ENCODE data around the gene FILIP1L.

FILIP1L gene

DNA sequence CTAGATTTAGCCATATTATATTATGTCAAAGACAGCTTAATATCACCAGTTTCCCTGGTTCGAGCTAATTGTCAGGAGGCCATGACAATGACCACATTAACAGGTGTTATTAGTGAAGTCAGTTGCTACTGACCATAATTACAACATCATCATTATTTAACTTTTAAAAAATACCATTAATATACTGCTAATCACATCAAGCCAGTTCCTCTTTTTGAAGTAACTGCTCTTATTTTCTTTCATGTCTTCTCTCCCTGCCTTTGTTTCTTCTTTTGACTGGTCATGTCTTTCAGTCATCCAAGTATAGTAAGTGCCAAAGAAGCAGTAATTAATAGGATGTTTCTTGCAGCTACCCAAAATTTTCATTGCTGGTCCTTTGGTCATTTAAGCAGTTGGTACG is 235.0 kb downstream of the FILIP1L start:
- no peak for DNase-seq

DNA sequence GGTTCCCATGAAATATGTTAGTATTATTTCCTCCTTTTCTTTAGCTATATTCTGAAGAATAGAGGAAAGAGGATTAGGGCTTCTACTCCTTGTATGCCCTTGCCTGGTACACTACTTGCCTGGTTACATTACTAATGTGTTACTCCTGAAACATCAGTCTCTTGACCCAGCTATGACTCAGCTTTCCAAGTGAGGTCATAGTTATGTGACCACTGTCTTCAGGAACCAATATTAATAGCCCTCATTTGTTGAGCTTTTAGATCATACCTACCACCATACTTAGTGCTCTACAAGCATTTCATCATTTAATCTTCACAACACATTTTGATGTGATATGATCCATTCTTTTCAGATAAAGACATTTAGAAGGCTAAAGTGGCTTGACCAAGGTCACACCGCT is 236.3 kb downstream of the FILIP1L start:
- DNase-seq, result peak; percentile 37

- DNase-seq, result no peak
Measured at GRCh38 chr3:99877031-99877579, 237.2 kb downstream of the FILIP1L start.

DNA sequence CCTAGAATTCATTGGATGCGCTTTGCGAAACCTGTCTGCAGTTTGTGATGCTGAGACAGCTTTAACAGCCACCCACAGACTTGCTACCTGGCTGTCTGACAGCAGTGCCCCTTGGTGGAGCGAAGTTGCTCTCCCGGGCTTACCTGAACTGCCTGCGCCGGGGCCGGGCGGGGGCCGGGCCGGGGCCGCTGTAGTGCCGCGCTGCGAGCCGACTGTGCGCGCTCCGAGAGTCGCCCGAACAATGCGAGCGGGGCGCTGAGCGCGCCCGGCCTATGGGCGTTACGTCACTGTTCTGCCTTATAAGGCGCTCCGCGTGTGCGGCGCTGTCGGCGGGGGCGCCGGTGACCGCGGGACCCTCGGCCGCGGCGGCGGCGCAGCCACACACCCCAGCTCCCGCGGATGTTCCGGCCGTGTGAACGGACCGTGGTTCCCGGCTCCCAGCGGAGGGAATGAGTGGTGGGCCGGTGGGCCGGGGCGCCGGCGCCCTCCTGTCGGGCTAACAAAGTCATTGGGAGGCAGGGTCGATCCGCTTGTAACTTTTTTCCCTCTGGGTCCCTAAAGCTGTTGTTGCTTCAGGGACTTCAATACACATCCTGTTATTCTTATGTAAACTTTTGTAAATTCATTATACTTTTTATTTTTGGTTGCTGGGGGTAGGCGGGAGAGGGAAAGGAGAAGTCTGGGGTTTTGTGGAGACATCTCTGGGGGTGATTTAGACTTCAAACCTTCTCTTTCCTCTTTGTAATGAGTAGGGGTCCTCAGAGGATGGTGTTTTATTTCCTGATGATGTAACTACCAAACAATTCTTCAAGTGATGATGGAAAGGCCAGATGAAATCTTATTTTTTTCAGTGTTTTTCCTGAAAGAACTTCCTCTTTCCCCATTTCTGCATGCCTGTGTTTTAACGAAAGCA is 238.1 kb downstream of the FILIP1L start:
- DNase-seq, result peak; percentile 64

DNA sequence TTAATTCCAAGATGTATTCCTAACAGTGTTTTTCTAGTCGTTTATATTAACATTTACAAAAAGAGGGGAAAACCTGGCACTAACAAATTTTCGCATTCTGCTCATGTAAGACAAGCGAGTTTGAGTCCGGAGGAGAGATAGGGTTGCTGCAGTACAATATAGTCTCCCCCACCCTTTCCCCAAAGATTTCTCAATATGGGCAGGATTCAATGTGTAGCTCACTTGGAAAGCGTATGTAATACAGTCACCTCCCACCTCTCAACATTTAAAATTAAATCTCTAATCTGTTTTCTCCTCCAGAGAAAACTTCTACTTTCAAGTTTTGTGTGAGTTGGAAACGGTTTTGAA is 238.7 kb downstream of the FILIP1L start:
- no peak for DNase-seq

DNA sequence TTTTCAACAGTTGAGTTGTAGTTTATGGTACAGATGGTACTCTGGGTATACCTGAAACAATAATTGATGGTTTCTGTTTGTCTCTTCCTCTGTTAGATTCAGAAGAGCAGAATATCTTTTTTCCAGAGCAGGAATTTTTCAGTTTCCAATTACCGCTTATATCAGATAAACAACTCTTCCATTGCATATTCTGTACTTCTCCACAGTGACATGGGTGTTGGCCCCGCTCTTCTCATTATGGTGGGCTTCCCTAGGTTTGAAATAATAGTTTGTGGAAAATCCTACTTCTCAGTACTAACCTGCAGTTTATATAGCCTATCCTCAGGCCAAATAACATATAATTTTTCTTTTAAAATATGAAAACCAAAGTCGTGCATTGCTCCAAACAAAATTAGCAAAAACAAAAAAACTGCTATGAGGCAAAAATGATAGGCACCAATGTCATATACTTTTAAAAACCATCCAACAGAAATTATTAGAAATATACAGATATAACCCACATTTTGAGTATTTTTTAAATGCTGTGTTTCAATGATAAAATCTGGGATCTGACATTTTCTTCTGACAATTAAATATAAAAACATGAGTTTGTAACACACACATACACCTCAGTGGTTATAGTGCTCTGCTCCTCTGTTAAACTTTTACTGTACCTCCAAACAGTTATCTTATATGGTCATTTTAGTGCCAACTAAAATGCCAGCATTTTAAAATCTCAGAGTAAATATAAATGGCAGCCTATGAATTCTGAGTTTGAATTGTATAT is 239.9 kb downstream of the FILIP1L start:
- DNase-seq, result no peak

GRCh38 chr3:99873269-99874102 is 240.8 kb downstream of the FILIP1L start:
- no peak for DNase-seq

DNA sequence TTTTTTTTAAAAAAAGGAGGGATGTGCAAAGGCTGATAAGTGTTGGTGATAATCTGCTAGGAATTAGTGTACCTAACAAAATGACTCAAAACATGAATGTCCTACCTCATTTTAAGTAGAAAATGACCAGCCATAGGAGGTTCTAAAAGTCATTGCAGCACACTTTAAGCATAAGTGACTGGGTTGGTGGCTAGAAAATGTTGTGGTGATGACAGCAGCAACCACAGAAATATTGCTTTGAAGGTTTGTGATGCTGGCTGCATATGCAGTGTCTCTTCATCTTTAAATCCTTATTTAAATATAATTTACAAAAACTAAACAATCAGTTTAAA is 241.4 kb downstream of the FILIP1L start:
- DNase-seq, result peak; percentile 77

- no peak for DNase-seq
Measured at GRCh38 chr3:99871231-99872045, 242.9 kb downstream of the FILIP1L start.

DNA sequence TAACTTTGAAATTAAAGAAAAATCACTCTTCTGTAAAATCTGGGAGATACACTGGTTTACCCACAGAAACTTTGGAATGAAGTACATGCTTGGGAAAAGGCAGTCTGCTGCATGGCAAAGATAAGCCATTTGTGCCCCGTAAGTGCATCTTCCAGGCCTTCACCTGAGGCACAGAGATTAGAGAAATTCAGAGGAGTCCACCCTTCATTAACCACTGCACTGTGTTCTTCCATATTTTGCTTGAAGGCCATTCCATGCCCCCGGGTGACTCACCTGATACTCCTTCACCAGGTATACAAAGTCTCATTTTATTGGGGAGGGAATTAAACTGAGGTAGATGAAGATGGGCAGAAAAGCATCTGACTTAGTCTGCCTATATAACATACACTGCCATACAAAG is 243.6 kb downstream of the FILIP1L start:
- no peak for DNase-seq

DNA sequence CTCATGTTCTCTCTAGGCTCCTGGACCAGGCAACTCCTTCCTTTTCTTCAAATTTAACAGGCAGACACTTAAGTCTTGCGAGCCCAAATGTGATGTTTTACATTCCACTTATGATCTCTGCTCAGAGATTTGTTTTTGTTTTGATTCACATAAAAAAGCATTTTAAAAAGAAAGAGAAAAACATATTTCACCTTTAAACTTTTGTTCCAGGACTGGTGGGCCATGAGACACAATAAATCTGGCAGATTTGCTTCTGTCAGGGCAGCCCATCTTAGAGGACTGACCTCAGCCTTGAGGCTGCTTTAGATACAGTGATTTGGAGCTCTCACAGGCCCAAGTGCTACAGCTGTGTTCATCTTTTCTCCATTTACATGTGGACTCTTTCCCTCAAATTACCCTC is 244.7 kb downstream of the FILIP1L start:
- DNase-seq, result no peak

GRCh38 chr3:99868311-99868646 is 246.0 kb downstream of the FILIP1L start:
- no peak for DNase-seq

DNA sequence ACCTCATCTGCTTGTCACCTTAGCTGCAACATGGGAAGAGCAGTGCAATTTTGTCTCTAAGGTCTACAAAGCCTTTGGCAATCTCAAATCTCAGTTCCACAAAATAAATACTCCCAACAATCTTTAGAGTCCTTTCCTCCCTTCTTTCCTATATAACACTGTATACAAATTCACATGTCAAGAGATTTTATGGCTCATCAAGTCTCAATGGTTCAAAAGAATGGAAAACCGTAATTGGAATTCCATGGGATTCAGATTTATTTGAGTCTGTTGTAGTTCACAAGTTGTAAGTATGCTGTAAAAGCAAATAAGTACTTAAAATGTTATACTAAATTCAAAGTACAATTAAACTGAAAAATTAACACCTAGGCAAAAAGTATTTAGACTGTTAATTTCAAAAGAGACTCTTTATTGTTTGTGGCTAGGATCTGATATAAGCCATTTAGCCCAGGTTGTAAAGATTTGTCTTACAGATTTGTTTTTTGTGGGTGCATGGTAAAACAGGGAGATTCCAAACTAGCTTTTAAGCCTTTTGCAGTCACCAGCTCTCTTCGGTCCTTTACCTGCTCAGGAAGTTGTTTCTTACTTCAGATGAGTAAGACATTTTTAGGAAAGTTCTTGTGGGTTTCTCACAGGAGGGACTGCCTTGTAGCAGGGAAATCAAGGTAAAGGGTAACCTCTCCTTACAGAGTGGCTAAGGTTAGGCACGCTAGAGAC is 246.5 kb downstream of the FILIP1L start:
- no peak for DNase-seq

- peak; percentile 54 for DNase-seq
Measured at GRCh38 chr3:99866261-99866761, 248.0 kb downstream of the FILIP1L start.

- DNase-seq, result no peak
Measured at GRCh38 chr3:99865321-99865720, 249.0 kb downstream of the FILIP1L start.

DNA sequence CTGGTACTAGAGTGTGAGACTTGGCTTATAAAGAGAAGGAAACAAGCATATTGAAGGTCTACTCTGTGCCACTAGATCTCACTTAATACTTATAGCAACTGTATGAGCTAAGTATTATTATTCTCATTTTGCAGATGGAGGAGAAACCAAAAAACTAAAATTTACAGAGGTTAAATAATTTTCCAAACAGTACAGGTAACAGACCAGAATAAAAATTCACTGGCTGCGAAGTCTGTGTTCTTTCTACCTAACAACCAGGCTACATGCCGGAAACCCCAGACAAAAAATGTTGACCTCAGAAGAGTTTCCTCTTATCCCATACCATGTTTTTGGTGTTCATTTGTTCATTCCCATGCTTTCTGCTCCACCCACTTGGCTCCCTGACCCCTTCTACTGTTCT is 250.0 kb downstream of the FILIP1L start:
- DNase-seq, result no peak

DNA sequence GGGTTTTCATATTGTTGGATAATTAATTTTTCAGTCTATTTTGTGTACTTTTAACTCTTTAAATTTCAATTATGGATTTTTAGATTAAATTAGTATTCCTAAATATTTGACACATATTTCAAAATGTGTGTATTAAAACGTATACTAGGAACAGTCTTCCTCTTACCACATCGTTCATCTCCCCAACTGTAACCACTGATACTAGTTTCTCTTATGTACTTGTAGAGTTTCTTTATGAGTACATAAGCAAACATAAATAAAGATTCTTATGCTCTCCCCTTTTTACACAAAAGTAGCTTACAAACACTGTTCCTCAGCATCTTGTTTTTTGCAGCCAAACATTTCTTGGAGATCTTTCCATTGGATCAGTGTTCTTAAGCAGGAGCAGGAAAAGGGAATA is 250.7 kb downstream of the FILIP1L start:
- no peak for DNase-seq

GRCh38 chr3:99863002-99863401 is 251.3 kb downstream of the FILIP1L start:
- no peak for DNase-seq

- no peak for DNase-seq
Measured at GRCh38 chr3:99862208-99862607, 252.1 kb downstream of the FILIP1L start.

DNA sequence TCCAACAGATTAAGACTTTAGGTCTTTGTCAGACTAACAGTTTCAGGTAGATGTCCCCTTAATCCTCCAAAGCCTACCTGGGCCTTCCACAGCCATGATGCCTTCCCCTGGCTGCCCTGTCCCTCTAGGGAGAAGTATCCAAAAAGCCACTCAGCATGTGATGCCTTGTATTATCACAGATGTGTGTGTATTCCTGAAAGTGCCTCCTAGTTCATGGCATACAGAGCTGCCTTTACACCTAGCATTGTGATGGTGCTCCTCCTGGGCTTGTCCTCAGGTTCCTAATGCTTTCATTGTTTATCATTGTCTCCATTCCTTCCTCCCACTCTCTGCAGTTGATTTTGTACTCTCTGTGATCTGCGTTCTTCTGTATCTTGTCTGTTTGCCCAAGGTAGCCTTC is 253.1 kb downstream of the FILIP1L start:
- no peak for DNase-seq

DNA sequence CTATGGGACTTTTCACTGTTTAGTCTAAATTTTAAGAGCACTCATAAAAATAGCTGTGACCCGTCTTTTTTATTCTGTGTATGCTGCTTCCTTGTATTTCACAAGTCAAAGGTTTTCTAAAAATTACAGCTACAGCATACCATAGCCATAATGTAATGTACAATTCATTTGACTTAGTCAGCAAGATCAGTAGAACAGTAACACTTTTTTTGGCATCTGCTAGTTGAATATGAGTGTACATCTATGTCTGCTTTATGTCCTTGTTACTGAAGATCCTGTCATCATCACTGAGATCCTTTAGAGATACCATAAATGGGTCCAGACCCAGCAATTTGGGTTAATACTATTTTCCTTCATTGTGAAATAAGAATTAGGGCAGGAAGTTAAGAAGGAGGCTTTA is 254.5 kb downstream of the FILIP1L start:
- DNase-seq, result no peak

GRCh38 chr3:99858469-99858868 is 255.8 kb downstream of the FILIP1L start:
- no peak for DNase-seq
